OCI-LY3 (cell line): ENCODE results near the gene DYNLRB1.

Experiments
- CTCF ChIP-seq: fragments of 200-600, 300-600 bp; sonication (generic); IDR thresholded peaks from 2 replicates; pipeline ENCODE4 v1.5.1; 2014; ENCODE audit warnings: antibody characterized with exemption, low read length, low read depth
- EZH2phosphoT487 ChIP-seq: fragments of 200-600 bp; shearing (Covaris generic); IDR thresholded peaks from 2 replicates; pipeline ENCODE4 v1.6.1; 2018; ENCODE audit warnings: antibody characterized with exemption, mixed run types, low read depth

GRCh38 chr20:34564833-34565232 is 48.6 kb downstream of the DYNLRB1 start:
- TF ChIP-seq CTCF (no peak), EZH2phosphoT487 (no peak)
